Activated gamma-delta T cell treated with anti-CD3 and anti-CD28 coated beads, Interleukin-2, amount 50 U/mL, for 16 hours (primary cell): Measurements from ENCODE around the gene IMPA2.

Source experiments
- DNase-seq: peaks from one replicate; pipeline ENCODE4 v3.0.0-alpha.2; 2020; ENCODE audit warnings: low read depth

IMPA2 gene

GRCh38 chr18:11991021-11991795 lies 9.9 kb downstream of the IMPA2 start:
- no peak for DNase-seq

GRCh38 chr18:11992096-11992790 lies 10.9 kb downstream of the IMPA2 start:
- no peak for DNase-seq

GRCh38 chr18:11993264-11993916 lies 12.1 kb downstream of the IMPA2 start:
- DNase-seq, result no peak

- DNase-seq, result no peak
These were observed 13.0 kb downstream of the IMPA2 start for GRCh38 chr18:11994336-11994702.

GRCh38 chr18:11994703-11995444 lies 13.6 kb downstream of the IMPA2 start:
- no peak for DNase-seq

GRCh38 chr18:11995445-11996189 lies 14.3 kb downstream of the IMPA2 start:
- peak; percentile 33 for DNase-seq

GRCh38 chr18:11996190-11996754 lies 15.0 kb downstream of the IMPA2 start:
- no peak for DNase-seq

GRCh38 chr18:11996907-11997306 lies 15.6 kb downstream of the IMPA2 start:
- DNase-seq, result no peak

- no peak for DNase-seq
These were observed 16.2 kb downstream of the IMPA2 start for GRCh38 chr18:11997466-11997865.

- no peak for DNase-seq
These were observed 16.9 kb downstream of the IMPA2 start for GRCh38 chr18:11998193-11998592.

- DNase-seq, result no peak
These were observed 18.1 kb downstream of the IMPA2 start for GRCh38 chr18:11999429-11999828.

- no peak for DNase-seq
These were observed 18.9 kb downstream of the IMPA2 start for GRCh38 chr18:12000072-12000659.

GRCh38 chr18:12001421-12001820 lies 20.1 kb downstream of the IMPA2 start:
- no peak for DNase-seq

GRCh38 chr18:12003894-12004293 lies 22.6 kb downstream of the IMPA2 start:
- no peak for DNase-seq

- no peak for DNase-seq
These were observed 24.5 kb downstream of the IMPA2 start for GRCh38 chr18:12005538-12006487.

- no peak for DNase-seq
These were observed 25.2 kb downstream of the IMPA2 start for GRCh38 chr18:12006488-12006840.

- DNase-seq, result no peak
These were observed 25.8 kb downstream of the IMPA2 start for GRCh38 chr18:12007063-12007462.

- no peak for DNase-seq
These were observed 27.0 kb downstream of the IMPA2 start for GRCh38 chr18:12008181-12008767.

- DNase-seq, result no peak
These were observed 27.7 kb downstream of the IMPA2 start for GRCh38 chr18:12008842-12009580.
